Testis (tissue), 2 donors: ENCODE results near the gene SLF2.

Source experiments
- CTCF ChIP-seq, 3 experiments: fragments of 450-650 bp in 2 of 3; fragments of 200-600 bp in 1 of 3; sonication (generic) in 1 of 3; IDR thresholded peaks; one replicate each; pipeline ENCODE4 v1.5.1; 2016 to 2019; ENCODE audit warnings: antibody characterized with exemption in 3 of 3, mild to moderate bottlenecking in 2 of 3, moderate library complexity in 1 of 3
- POLR2A ChIP-seq: fragments of 450-650 bp; IDR thresholded peaks from one replicate; pipeline ENCODE4 v1.6.1; 2017; ENCODE audit warnings: antibody characterized with exemption, mild to moderate bottlenecking, moderate library complexity

DNA sequence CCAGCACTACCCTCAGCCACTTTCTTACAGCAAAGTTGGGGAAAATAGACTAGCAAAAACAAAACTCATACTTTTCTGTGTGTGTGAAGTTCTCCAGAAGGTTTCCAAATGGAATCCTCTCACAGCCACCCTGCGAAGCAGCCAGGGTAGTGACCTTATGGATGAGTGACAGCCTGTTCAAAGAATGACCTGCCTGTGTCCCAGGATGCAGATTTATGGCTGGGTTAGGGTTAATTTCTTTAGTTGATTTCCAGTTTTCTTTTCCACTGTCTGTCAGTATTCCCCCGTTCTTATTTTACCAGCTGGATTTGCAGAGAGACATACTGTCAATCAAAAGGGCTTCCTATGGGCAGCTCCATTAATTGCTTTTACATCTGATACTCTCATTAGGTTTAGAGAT lies 54.1 kb downstream of the SLF2 start:
- TF ChIP-seq CTCF (IDR thresholded peaks at IDR 0.05) (no peak), POLR2A (no peak)
